GM19023 (cell line): ENCODE measurements around the gene CAPZB.

Source experiments
- ATAC-seq: cut with Tn5 transposase; IDR thresholded peaks from one replicate; pipeline ENCODE4 v1.9.1; 2021; ENCODE audit warnings: mild to moderate bottlenecking, moderate library complexity; ENCODE audit not compliant: unreplicated experiment

The CAPZB gene

DNA sequence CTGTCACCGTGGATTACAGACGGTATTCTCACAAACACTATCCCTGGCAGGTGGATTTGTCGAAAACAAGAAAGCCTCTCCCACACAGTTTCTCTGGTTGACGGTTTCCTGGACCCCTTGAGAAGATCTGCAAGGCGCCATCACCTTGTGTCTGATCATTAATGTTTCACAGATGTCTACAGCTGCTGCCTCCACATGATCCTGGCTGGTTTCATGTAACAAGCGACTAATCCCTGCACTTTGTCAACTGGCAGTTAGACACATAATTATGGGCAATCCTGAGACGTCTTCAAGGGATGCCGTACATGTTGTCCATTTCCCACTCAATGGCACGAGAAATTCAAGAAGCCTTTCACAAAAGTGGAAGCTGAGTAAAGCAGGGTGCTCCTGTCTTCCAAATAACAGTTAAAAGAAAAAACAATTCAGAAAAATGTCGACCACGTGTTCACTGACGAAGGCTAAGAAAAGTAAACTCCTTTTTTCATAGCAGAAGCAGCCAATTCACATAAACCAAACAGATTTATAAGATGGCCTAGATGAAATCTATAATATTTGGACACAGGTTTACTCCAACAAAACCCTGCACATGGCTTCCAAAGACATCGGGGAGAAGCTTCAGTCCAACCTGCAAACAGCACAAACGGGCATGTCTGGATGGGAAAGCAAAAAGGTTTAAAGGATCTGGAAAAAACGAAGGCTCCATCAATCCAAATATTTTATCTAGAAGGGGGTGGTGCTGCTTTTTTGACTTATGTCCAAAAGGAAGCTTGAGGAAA is 52.2 kb downstream of the CAPZB start:
- ATAC-seq: no peak

DNA sequence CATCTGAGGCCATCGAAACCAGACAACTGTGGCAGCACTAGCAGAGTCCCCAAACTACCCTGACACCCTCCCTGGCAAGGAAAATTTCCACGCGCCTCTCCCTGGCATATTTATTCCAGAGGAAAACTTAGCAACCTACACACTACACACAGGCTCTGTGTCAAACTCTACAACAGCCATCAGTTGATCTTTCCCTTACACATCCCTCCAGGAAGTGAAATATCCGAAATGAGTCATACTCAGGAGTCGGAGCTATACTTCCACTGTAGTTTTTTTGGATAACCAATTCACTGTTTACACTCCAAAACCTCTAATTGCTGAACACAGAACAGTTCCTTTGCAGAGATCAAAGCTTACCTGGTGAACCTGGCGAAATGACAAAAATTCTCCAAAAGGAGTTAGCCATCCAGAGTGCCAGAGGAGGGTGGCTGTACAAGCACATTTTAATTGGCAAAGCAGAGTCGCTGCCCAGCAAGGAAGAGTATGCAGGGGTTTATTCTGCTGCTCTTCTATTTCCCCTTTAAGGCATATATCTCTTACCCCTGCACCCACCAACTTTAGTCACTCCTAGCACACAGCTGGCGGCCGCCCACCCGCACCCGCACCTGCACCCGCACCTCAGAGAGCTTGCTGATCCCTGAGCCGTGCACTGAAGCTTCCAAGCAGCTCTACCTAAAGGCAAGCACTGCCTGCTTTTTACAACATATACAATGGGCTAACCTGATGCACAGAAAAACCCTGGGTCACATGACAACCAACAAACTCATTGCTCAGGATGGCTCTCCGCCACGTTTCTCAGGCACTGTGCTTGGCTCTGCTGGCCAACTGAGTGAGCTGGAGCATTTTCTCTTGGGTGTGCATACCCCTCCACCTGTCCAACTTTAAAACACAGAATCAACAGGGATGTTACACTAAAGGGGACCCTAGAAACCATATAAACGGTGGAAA is 54.9 kb downstream of the CAPZB start:
- ATAC-seq: no peak

DNA sequence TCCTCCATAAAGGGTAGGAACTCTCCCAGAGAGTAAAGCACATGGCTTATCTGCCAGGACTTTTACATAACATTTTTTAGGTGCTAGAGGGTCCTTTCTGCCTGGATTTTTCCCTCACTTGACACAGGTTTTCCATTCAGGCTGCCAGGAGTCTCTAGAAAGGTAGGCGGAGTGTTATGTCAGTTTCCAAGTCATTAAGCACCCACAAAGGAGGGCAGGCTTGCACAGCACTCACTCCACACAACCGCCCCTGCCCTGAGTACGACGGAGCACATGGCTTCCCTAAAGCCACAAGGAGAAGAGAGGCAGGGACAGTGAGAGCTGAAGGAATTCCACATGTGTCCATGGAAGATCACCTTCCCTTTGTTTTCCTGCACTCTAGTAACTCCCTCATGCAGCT is 55.7 kb downstream of the CAPZB start:
- ATAC-seq: no peak

DNA sequence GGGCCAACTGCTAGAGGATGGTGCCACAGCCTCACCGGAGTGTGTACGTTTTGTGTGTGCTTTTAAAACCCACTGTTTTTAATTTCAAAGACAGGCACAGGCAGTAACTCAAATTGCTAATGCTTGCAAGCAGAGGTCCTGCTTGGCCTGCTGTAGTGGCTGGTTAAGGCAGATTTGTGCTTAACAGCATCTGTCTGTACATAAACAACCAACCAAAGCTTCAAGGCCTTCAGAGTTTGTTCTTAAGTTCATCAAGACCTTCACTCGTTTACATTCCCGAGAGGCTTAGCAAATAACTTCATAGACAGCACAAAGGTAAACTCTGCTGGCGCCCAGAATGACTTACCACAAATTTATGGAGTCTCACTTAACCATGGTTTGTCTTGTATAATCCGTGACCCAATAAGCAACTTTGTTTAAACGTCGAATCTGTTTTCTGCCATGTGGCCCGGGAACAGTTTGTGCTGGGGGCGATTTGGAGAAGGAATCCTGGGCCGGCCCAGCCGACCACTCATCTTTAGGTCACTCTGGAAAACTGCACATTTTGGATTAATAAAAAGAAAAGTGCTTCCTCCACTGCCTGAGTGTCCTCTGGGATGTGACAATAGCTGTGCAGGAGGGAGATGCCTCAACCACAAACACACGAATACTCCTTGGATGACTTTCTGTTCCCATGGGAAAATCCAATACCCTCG is 58.1 kb downstream of the CAPZB start:
- ATAC-seq: no peak

DNA sequence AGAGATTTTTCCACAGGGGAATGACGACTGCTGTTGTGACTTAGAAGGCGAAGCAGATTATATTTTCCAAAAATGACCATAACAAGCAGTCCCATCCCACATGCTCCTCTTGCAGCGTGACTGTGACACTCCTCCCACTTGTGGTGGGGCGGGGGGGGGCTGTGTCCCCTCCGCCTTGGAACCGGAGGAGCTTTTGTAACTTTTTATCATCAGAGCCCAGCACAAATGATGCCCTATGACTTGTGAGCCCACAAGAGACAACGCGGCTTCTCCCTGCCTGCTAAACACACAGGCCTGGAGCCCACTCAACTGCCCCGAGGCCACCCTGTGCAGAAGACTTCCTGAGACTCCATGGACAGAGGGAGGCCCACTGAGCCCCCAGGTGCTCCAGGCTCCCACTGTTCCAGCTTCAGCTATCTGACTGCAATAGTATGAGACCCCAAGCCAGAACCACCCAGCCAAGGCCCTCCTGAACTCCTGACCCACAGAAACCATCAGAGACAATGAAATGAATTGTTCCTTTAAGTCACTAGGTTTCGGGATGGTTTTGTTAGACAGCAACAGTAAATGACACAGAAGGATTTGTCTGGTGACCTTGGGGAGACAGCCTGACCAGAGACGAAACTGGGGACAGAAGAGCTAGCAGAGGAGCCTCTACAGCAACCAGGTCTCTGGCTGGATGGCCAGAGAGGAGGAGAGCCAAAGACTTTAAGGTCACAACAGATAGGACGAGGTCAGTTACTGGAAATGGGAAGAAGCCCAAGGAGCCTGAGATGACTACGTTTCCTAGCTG is 58.8 kb downstream of the CAPZB start:
- no peak for ATAC-seq

DNA sequence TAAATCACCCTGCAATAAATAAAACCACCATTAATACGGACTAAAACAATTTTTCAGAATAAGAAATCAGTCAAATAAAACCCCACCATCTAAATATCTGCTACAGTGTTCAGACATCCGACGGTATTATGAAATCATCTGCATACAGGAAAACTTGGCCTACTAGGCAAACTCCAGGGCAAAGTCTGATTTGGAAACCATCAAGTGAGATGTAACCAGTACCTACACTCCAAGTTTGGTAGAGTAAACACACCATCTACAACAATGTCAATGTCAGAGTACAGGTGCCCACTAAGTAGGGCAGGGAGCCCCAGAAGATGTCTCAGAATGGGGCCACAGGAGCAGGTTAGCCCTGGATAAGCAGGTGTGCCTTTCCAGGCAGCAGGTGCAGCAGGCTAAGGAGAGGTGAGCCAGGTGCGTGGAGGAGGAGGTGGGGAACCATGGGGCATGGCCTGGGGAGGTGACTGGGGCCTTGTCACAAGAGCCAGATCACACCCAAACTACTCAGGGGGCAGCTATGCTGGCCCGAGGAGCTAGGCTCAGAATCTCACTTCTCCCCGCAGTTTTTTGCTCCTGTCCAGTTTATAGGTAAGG is 59.6 kb downstream of the CAPZB start:
- no peak for ATAC-seq

DNA sequence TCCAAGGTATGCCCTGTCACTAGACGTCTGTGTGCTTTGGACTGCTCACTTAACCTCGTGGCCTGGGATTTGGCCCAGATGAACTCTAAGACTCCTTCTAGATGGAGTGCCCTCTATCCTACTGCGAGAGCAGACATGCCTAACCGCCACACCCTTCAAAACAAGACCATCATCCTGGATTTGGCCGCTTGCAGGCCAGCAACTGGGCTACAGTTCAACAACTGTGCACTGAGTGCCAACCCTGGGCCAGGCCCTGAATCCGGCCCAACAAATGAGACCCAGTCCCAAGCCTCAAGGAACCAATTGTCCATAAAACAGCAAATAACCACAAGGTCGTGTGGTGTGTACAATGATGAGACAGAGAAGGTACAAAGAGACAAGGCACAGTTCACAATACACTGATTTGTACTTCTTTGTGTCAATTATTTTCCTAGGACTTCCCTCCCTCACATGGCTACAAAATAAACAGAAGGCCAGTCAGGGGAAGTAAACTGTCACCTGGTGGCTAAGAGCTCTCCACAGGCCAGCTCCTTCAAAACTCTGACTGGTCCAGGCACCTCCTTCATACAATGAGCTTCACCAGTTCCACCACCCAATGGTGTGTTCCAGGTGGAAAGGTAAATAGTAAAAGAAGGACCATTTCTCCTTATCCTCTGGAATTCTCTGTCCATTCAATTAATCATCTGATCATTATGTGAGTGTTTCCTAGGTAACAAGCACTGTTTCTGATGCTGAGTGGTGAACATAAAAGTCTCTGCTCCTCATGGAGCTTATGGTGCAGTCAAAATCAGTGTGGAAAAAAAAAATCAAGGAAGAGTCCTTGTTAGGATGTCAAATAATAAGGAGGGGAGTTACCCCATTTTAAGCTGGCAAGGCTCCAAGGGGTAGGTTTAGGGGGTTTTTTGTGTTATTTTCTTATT is 60.4 kb downstream of the CAPZB start:
- no peak for ATAC-seq

DNA sequence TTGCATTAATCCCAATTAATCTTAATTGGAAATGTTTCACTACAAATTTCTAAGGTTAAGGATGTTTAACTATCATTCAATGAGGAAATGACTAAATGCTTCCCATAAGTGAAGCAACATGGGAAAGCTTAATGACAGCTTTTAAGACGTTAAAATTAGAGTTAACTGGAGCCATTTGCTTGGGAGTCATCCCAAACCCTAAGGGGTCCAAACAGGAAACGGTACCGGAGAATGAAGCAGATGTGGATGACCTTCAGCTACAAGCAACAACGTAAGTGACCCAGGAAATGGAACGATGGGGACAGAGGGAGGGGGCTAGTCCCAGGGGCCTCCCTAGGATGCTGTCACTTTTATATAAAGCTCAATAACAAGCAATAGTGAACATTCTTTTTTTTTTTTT is 62.2 kb downstream of the CAPZB start:
- no peak for ATAC-seq

DNA sequence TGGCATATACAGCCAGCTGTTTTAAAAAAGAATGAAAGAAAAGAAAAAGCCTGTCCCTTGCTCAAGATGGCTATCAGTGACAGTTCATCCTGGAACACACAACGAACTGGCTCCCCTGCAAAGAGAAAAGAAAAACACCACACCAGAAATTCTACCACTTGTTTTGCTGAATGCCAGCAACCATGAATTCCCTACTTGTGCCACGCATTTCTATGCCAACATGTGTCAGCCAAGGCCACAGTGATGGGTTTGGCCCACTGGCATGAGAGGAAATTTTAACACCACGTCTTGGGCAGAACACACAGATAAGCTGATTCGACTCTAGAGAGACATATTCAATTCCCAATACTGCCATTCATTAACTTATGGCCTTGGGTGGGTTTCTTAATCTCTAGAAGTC is 64.0 kb downstream of the CAPZB start:
- ATAC-seq: no peak

DNA sequence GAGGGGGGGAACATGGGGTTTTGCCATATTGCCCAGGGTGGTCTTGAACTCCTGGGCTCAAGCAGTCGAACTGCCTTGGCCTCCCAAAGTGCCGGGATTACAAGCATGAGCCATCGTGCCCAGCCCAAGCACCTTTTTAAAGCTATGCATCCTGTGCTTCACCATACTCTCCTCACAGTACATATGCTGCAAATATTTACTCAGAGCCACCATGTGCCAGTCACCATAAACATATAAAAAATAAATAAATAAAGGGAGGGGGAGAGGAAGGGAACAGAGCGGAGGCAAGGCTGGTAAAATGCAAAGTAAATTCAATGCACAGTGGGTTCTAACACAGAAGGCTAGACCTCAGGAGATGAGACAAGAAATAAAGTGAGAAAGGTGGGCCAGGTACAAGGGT is 64.7 kb downstream of the CAPZB start:
- ATAC-seq: no peak

DNA sequence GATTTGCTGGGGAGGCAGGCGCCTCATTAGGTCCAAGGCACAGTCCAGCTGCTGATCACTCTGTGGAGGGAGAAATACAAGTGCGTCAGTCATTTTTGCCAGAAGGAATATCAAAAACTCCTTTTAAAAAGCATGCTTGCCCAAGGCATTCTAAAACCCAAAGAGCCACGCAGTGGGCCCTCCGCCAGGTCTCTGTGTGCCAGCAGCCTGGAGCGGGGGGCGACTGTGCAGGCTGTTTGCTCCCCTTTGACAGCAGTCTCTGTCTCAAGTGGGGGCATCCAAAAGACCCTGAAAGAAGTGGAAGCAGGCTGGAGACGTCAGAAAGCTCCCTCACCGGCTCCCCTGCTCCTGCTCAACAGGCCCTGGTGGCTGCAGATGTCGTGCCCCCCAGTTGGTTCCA is 65.6 kb downstream of the CAPZB start:
- ATAC-seq: no peak

DNA sequence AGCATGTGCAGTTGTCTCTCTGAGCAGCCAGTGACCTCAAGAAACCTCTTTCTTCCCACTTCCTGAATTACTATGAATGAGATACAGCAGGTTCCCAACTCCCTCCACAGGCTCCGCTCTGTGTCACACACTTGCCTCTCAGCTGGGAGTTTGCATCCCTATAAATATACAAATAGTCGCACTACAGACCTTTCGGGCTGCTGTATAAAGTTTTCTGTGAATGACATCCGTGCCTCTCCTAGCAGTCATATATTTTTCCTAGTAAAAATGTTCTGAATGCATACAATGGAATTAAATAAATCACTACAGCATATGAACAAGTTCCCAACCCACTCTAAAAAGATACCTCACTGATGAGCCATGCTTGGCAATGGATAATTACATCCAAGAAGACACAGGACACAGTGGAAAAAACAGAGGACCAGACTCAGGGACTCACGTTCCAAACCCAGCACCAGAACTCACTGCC is 66.8 kb downstream of the CAPZB start:
- ATAC-seq: no peak

DNA sequence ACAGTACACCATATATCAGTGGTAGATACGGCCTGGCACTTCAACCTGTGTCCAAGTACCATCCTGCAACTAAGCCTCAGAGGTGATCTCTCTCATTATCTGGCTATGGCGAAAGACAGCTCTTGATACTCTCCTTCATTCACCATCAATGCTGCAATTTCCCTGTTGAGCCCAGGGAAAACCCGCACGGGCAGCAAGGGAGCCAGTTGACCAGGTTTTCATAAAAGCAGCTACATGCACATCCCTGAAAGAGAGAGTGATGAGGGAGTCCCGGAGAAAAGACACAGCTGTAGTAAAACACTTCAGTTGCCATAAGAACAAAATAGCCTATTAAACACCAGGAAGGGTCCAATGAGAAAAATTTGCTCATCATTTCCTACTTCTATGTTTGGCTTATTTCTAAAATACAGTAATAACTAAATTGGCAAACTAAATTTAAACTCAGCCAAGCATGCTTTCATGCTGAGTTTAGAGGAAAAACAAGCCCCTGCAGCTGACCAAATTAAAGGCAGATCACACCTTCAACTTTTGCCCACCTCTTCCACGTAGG is 68.3 kb downstream of the CAPZB start:
- ATAC-seq: no peak

DNA sequence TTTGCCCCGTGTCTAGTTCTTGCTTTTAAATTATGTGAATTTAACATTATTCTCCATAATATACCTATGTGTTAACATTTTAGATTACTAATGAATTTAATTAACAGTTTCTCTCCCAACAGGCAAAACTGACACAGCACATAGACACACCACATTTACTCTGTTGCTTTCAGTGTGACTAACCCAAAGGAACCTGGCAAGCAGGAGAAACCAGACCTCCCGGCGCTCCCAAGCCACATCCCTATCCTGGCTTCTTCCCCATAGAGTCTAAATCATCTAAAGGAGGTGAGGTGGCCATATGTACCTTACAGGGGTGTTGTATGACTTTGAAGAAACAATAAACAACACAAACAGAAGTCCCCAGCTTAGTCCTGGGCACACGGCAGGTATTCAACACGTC is 69.2 kb downstream of the CAPZB start:
- ATAC-seq: no peak

DNA sequence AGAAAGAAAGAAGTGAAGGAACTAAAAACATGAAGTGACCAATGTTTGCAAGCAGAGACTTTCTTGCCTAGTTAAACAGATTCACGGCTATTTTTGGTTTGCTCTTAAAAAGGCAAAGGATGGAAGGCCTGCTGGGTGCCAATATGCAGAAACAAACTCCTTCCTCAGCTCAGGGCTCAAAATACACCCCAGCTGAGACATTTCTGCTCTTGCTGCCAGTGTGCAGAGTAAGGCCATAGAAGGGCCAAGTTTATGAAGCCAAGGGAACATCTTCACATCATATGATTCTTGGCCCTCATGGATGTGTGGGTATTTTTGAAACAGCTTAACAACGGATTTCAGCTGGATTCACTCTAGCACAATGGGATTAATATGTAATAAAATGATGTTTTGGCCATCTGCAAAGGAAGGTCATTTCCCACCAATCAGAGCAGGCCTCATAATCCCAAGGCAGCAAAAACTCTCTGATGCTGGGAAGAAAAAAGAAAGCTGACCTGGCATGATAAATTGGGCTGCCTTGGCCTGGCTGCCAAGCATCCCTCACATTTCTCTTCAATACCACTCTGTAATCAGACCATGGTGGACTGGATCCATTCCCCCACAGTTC is 70.7 kb downstream of the CAPZB start:
- no peak for ATAC-seq

DNA sequence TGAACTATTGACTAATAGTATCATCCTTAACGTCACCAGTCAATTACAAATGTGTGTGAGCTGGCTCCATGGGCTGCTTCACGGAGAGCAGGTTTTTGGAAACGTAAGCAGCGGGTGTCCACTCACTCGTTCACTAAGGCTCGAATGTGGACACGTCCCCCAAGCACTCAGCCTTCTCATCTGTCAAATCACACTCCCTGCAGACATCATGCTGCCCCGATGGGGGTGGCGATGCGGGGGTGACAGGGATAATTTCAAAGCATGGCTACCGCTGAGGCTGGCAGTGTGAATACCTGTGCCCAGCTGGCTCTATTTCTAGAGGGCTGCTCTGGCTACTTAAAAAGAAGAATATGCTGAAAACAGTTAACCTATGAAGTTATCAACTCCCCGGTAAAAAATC is 71.3 kb downstream of the CAPZB start:
- ATAC-seq: no peak

DNA sequence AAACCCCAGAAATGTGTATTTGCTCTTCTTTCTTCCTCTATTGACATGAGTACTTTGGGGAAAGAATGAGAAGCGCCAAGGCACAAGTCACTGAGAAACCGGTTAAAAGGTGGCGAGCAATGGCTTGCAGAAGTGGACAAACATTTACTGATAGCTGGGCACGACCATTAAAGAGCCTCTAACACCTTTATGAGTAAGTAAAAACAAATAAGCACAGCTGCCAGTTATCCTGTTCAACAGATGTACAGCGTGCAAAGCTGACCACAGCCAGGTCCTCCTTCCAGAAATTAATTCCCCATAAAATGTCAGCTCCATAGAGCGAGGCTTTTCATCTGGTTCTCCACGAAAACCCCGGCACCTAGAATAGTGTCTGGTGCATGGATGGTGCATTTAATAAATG is 72.7 kb downstream of the CAPZB start:
- no peak for ATAC-seq

DNA sequence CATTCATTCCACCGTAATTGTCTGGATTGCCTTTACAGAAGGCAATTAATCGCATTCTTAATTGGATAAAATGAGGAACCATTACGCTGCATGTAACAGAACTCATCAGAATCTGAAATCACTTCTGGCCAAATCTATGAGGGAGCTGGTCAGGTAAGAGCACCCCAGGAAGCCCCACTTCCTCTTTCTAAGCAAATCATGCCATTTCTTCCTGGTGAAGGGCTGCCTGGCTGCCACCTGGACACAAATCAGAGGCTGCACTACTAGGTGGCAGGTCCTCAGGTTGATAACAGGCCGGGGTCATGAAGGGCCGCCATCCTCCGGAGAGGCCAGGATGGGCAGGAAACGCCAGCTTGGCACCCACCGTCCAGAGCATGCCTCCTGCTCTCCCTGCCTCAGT is 73.7 kb downstream of the CAPZB start:
- no peak for ATAC-seq
